ENCODE measurements around the gene HSD3B7.

DNA sequence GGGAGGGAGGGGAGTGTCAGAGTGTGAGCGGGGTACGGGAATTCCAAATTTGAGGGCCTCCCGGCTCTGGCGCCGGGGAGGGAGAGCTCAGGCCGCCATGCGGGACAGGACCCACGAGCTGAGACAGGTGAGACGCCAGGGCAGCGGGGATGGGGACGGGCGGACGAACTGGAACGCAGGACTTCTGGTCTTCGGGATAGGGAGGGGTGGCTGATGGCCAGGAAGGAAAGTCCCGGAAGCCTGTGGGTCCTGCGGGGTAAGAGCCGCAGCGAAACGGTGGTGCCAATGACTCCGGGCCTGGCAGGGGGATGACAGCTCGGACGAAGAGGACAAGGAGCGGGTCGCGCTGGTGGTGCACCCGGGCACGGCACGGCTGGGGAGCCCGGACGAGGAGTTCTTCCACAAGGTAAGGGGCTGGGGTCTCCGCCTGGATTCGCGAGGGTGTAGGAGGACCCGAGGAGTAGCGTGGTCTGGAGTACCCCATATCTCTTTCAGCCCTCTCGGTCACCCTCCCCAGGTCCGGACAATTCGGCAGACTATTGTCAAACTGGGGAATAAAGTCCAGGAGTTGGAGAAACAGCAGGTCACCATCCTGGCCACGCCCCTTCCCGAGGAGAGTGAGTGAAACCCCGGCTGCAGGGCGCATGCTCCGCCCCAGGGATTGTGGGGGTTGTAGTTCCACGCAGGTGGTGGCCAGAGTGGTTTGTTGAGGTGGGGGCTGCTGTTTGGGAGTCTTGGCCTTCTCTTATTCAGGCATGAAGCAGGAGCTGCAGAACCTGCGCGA lies 48.9 kb downstream of the HSD3B7 start:
- TF ChIP-seq, protein P1, sequence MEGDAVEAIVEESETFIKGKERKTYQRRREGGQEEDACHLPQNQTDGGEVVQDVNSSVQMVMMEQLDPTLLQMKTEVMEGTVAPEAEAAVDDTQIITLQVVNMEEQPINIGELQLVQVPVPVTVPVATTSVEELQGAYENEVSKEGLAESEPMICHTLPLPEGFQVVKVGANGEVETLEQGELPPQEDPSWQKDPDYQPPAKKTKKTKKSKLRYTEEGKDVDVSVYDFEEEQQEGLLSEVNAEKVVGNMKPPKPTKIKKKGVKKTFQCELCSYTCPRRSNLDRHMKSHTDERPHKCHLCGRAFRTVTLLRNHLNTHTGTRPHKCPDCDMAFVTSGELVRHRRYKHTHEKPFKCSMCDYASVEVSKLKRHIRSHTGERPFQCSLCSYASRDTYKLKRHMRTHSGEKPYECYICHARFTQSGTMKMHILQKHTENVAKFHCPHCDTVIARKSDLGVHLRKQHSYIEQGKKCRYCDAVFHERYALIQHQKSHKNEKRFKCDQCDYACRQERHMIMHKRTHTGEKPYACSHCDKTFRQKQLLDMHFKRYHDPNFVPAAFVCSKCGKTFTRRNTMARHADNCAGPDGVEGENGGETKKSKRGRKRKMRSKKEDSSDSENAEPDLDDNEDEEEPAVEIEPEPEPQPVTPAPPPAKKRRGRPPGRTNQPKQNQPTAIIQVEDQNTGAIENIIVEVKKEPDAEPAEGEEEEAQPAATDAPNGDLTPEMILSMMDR (IDR thresholded peaks at IDR 0.05; ENCODE audit: low read length): no peak
- TF ChIP-seq EZH2 (IDR thresholded peaks at IDR 0.05; ENCODE audit: borderline replicate concordance, low read length): no peak
